Activated naive CD4-positive, alpha-beta T cell treated with anti-CD3 and anti-CD28 coated beads, Interleukin-2, amount 10 ng/mL, durations not matched to agents 7 days and 5 days (primary cell): Measurements from ENCODE around the gene GRHL3.

Experiments used
- CTCF ChIA-PET: fragments of 350-600 bp; sonication (Branson Sonifier 250); formaldehyde crosslinking; loops from one replicate; lab custom pipeline; 2021; ENCODE audit warnings: antibody characterized with exemption; lab: Charles Lee
- DNase-seq: peaks from one replicate; pipeline ENCODE4 v3.0.0-alpha.2; 2020
- H3K27ac Mint-ChIP-seq: one replicate; pipeline ENCODE4 v1.8.0; 2021; ENCODE audit warnings: mild to moderate bottlenecking, moderate library complexity, mixed read lengths
- H3K27me3 Mint-ChIP-seq: one replicate; pipeline ENCODE4 v1.8.0; 2021; ENCODE audit warnings: mild to moderate bottlenecking, mixed read lengths
- H3K36me3 Mint-ChIP-seq: one replicate; pipeline ENCODE4 v1.8.0; 2021; ENCODE audit warnings: mixed read lengths
- H3K4me1 Mint-ChIP-seq: one replicate; pipeline ENCODE4 v1.8.0; 2021; ENCODE audit warnings: mixed read lengths
- H3K4me3 Mint-ChIP-seq: one replicate; pipeline ENCODE4 v1.8.0; 2021; ENCODE audit warnings: mild to moderate bottlenecking, moderate library complexity, mixed read lengths
- H3K9me3 Mint-ChIP-seq: one replicate; pipeline ENCODE4 v1.8.0; 2021; ENCODE audit warnings: mixed read lengths

The GRHL3 gene

GRCh38 chr1:24386241-24386640, 67.1 kb downstream of the GRHL3 start:
- H3K9me3 Mint-ChIP-seq, result no peaks in the 10 kb centered on the region
- H3K4me1 Mint-ChIP-seq, result peaks cover 35% of the 10 kb centered on the region
- H3K27me3 Mint-ChIP-seq, result no peaks in the 10 kb centered on the region
- no peak overlapping the region for H3K27ac Mint-ChIP-seq
- H3K4me3 Mint-ChIP-seq, result no peak overlapping the region
- DNase-seq, result no peak
- CTCF ChIA-PET, result interaction anchor here (0.7 to 11.1 kb wide), 8 partner anchors 18 to 236 kb away, joined by 3 to 155 read pairs (median 4); partner anchors contain the start of gene GRHL3
- peaks cover 10% of the 10 kb centered on the region for H3K36me3 Mint-ChIP-seq

- no peaks in the 10 kb centered on the region for H3K27me3 Mint-ChIP-seq
- no peak for DNase-seq
- H3K36me3 Mint-ChIP-seq, result peaks cover 12% of the 10 kb centered on the region
- no peak overlapping the region for H3K4me3 Mint-ChIP-seq
- peaks cover 42% of the 10 kb centered on the region for H3K4me1 Mint-ChIP-seq
- no peaks in the 10 kb centered on the region for H3K9me3 Mint-ChIP-seq
- H3K27ac Mint-ChIP-seq, result no peak overlapping the region
- CTCF ChIA-PET, result interaction anchor here (1.4 to 11.1 kb wide), 2 partner anchors 187 to 237 kb away, joined by 5 to 155 read pairs; no protein-coding TSS in a partner anchor
Observed at GRCh38 chr1:24386931-24387330, 67.8 kb downstream of the GRHL3 start.

- H3K27me3 Mint-ChIP-seq, result no peaks in the 10 kb centered on the region
- CTCF ChIA-PET, result interaction anchor here (0.5 to 11.1 kb wide), 3 partner anchors 188 to 362 kb away, joined by 3 to 155 read pairs (median 5); no protein-coding TSS in a partner anchor
- no peaks in the 10 kb centered on the region for H3K9me3 Mint-ChIP-seq
- H3K4me3 Mint-ChIP-seq, result no peak overlapping the region
- DNase-seq, result no peak
- peaks cover 50% of the 10 kb centered on the region for H3K4me1 Mint-ChIP-seq
- peaks cover 12% of the 10 kb centered on the region for H3K36me3 Mint-ChIP-seq
- H3K27ac Mint-ChIP-seq, result no peak overlapping the region
Observed at GRCh38 chr1:24387636-24388175, 68.5 kb downstream of the GRHL3 start.

- H3K4me1 Mint-ChIP-seq, result peaks cover 57% of the 10 kb centered on the region
Observed at GRCh38 chr1:24388331-24388885, 69.3 kb downstream of the GRHL3 start.

GRCh38 chr1:24389231-24389678, 70.1 kb downstream of the GRHL3 start:
- Mint-ChIP-seq H3K4me1 (peaks cover 56% of the 10 kb centered on the region), H3K9me3 (no peaks in the 10 kb centered on the region), H3K4me3 (no peak overlapping the region), H3K27me3 (no peaks in the 10 kb centered on the region), H3K27ac (no peak overlapping the region), H3K36me3 (peaks cover 10% of the 10 kb centered on the region)
- CTCF ChIA-PET, result interaction anchor here (11.1 kb wide), 1 partner anchor 189 kb away, joined by 155 read pairs; no protein-coding TSS in a partner anchor
- DNase-seq, result no peak

More at GRCh38 chr1:24388331-24388885, 69.3 kb downstream of the GRHL3 start:
- no peaks in the 10 kb centered on the region for H3K27me3 Mint-ChIP-seq
- no peak for DNase-seq
- H3K36me3 Mint-ChIP-seq, result peaks cover 10% of the 10 kb centered on the region
- CTCF ChIA-PET, result interaction anchor here (11.1 kb wide), 1 partner anchor 188 kb away, joined by 155 read pairs; no protein-coding TSS in a partner anchor
- H3K27ac Mint-ChIP-seq, result no peak overlapping the region
- H3K4me3 Mint-ChIP-seq, result no peak overlapping the region
- H3K9me3 Mint-ChIP-seq, result no peaks in the 10 kb centered on the region

GRCh38 chr1:24390924-24391782, 72.0 kb downstream of the GRHL3 start:
- CTCF ChIA-PET, result interaction anchor here (0.7 to 5.8 kb wide), 50 partner anchors 8 to 404 kb away, joined by 3 to 383 read pairs (median 4); partner anchors contain the start of genes IL22RA1, NIPAL3 and STPG1
- Mint-ChIP-seq H3K4me1 (peaks cover 38% of the 10 kb centered on the region), H3K4me3 (peak overlapping the region; percentile 62)

GRCh38 chr1:24391882-24392603, 72.9 kb downstream of the GRHL3 start:
- peaks cover 36% of the 10 kb centered on the region for H3K4me1 Mint-ChIP-seq
- no peaks in the 10 kb centered on the region for H3K27me3 Mint-ChIP-seq
- H3K9me3 Mint-ChIP-seq, result no peaks in the 10 kb centered on the region
- peak overlapping the region; percentile 91 for H3K27ac Mint-ChIP-seq
- CTCF ChIA-PET, result interaction anchor here (0.7 to 5.8 kb wide), 46 partner anchors 8 to 321 kb away, joined by 3 to 383 read pairs (median 4); partner anchors contain the start of genes GRHL3, NIPAL3 and STPG1
- peak overlapping the region; percentile 62 for H3K4me3 Mint-ChIP-seq
- DNase-seq, result peak; percentile 74
- H3K36me3 Mint-ChIP-seq, result peaks cover 10% of the 10 kb centered on the region

More at GRCh38 chr1:24390924-24391782, 72.0 kb downstream of the GRHL3 start:
- Mint-ChIP-seq H3K27me3 (no peaks in the 10 kb centered on the region), H3K27ac (peak overlapping the region; percentile 91), H3K9me3 (no peaks in the 10 kb centered on the region), H3K36me3 (peaks cover 10% of the 10 kb centered on the region)
- peak; percentile 75 for DNase-seq

GRCh38 chr1:24392604-24392946, 73.4 kb downstream of the GRHL3 start:
- no peak for DNase-seq
- CTCF ChIA-PET, result interaction anchor here (0.8 to 5.8 kb wide), 26 partner anchors 8 to 321 kb away, joined by 3 to 383 read pairs (median 6); partner anchors contain the start of genes GRHL3 and STPG1
- Mint-ChIP-seq H3K36me3 (peaks cover 10% of the 10 kb centered on the region), H3K27me3 (no peaks in the 10 kb centered on the region), H3K27ac (peak overlapping the region; percentile 91), H3K4me1 (peaks cover 36% of the 10 kb centered on the region), H3K4me3 (no peak overlapping the region), H3K9me3 (no peaks in the 10 kb centered on the region)

GRCh38 chr1:24392982-24393650, 74.0 kb downstream of the GRHL3 start:
- H3K27me3 Mint-ChIP-seq, result no peaks in the 10 kb centered on the region
- no peak for DNase-seq
- peaks cover 10% of the 10 kb centered on the region for H3K36me3 Mint-ChIP-seq
- peak overlapping the region; percentile 91 for H3K27ac Mint-ChIP-seq
- CTCF ChIA-PET, result interaction anchor here (0.5 to 5.8 kb wide), 28 partner anchors 9 to 322 kb away, joined by 3 to 383 read pairs (median 6); partner anchors contain the start of genes GRHL3, NIPAL3 and STPG1
- no peaks in the 10 kb centered on the region for H3K9me3 Mint-ChIP-seq
- H3K4me3 Mint-ChIP-seq, result no peak overlapping the region
- peaks cover 36% of the 10 kb centered on the region for H3K4me1 Mint-ChIP-seq

- H3K27ac Mint-ChIP-seq, result no peak overlapping the region
- H3K36me3 Mint-ChIP-seq, result peaks cover 10% of the 10 kb centered on the region
- no peak overlapping the region for H3K4me3 Mint-ChIP-seq
- no peaks in the 10 kb centered on the region for H3K9me3 Mint-ChIP-seq
- no peaks in the 10 kb centered on the region for H3K27me3 Mint-ChIP-seq
- peaks cover 36% of the 10 kb centered on the region for H3K4me1 Mint-ChIP-seq
- DNase-seq, result no peak
- CTCF ChIA-PET, result interaction anchor here (0.7 to 5.8 kb wide), 14 partner anchors 10 to 269 kb away, joined by 3 to 383 read pairs (median 6); partner anchors contain the start of genes GRHL3, NIPAL3 and STPG1
Observed at GRCh38 chr1:24393892-24394291, 74.7 kb downstream of the GRHL3 start.

GRCh38 chr1:24400065-24400464, 80.9 kb downstream of the GRHL3 start:
- H3K36me3 Mint-ChIP-seq, result peaks cover 7% of the 10 kb centered on the region
- no peak overlapping the region for H3K4me3 Mint-ChIP-seq
- no peak for DNase-seq
- H3K27ac Mint-ChIP-seq, result no peak overlapping the region
- H3K4me1 Mint-ChIP-seq, result no peaks in the 10 kb centered on the region
- H3K9me3 Mint-ChIP-seq, result no peaks in the 10 kb centered on the region
- H3K27me3 Mint-ChIP-seq, result no peaks in the 10 kb centered on the region
- CTCF ChIA-PET, result interaction anchor here (0.7 to 1.9 kb wide), 4 partner anchors 9 to 201 kb away, joined by 3 to 5 read pairs (median 4); partner anchors contain the start of gene NIPAL3

- CTCF ChIA-PET, result interaction anchor here (1.0 to 1.9 kb wide), 3 partner anchors 12 to 13 kb away, joined by 3 to 6 read pairs (median 4); partner anchors contain the start of gene NIPAL3
- H3K4me3 Mint-ChIP-seq, result no peak overlapping the region
- peaks cover 7% of the 10 kb centered on the region for H3K9me3 Mint-ChIP-seq
- H3K36me3 Mint-ChIP-seq, result peaks cover 7% of the 10 kb centered on the region
- no peak for DNase-seq
- H3K27ac Mint-ChIP-seq, result no peak overlapping the region
- H3K4me1 Mint-ChIP-seq, result no peaks in the 10 kb centered on the region
- peaks cover 4% of the 10 kb centered on the region for H3K27me3 Mint-ChIP-seq
Observed at GRCh38 chr1:24403806-24404205, 84.6 kb downstream of the GRHL3 start.
